ENCODE data around the gene MAT1A.
"Not testable (repeated sequence)": the region's sequence is repeated elsewhere in the genome, so short reads cannot be mapped to it uniquely, and the experiment has no call there.

MAT1A gene

GRCh38 chr10:80264081-80265056, 25.1 kb downstream of the MAT1A start:
- no peak for DNase-seq (ENCODE audit: low read depth in 3 of 3)

- DNase-seq (ENCODE audit: low read depth in 3 of 3) = no peak
Measured at GRCh38 chr10:80261316-80262030, 28.0 kb downstream of the MAT1A start.

- no peak for DNase-seq (ENCODE audit: low read depth in 3 of 3)
Measured at GRCh38 chr10:80260295-80261243, 28.9 kb downstream of the MAT1A start.

GRCh38 chr10:80259405-80259871, 30.0 kb downstream of the MAT1A start:
- DNase-seq (ENCODE audit: low read depth in 3 of 3) = no peak

- DNase-seq (ENCODE audit: low read depth in 3 of 3) = not testable (repeated sequence)
Measured at GRCh38 chr10:80256798-80257197, 32.7 kb downstream of the MAT1A start.

- DNase-seq (ENCODE audit: low read depth in 3 of 3) = not testable (repeated sequence)
Measured at GRCh38 chr10:80254726-80255125, 34.7 kb downstream of the MAT1A start.

- not testable (repeated sequence) for DNase-seq (ENCODE audit: low read depth in 3 of 3)
Measured at GRCh38 chr10:80253963-80254271, 35.5 kb downstream of the MAT1A start.

- DNase-seq (ENCODE audit: low read depth in 3 of 3) = no peak
Measured at GRCh38 chr10:80253266-80253962, 36.0 kb downstream of the MAT1A start.

- no peak for DNase-seq (ENCODE audit: low read depth in 3 of 3)
Measured at GRCh38 chr10:80252296-80252887, 37.1 kb downstream of the MAT1A start.

GRCh38 chr10:80251703-80252280, 37.7 kb downstream of the MAT1A start:
- DNase-seq (ENCODE audit: low read depth in 3 of 3) = not testable (repeated sequence)

GRCh38 chr10:80250399-80250798, 39.1 kb downstream of the MAT1A start:
- not testable (repeated sequence) for DNase-seq (ENCODE audit: low read depth in 3 of 3)

- not testable (repeated sequence) for DNase-seq (ENCODE audit: low read depth in 3 of 3)
Measured at GRCh38 chr10:80249906-80250305, 39.6 kb downstream of the MAT1A start.

- DNase-seq (ENCODE audit: low read depth in 3 of 3) = not testable (repeated sequence)
Measured at GRCh38 chr10:80247611-80248010, 41.8 kb downstream of the MAT1A start.

GRCh38 chr10:80244371-80244770, 45.1 kb downstream of the MAT1A start:
- DNase-seq (ENCODE audit: low read depth in 3 of 3) = not testable (repeated sequence)

GRCh38 chr10:80242341-80242740, 47.1 kb downstream of the MAT1A start:
- DNase-seq (ENCODE audit: low read depth in 3 of 3) = not testable (repeated sequence)

GRCh38 chr10:80236457-80236856, 53.0 kb downstream of the MAT1A start:
- DNase-seq (ENCODE audit: low read depth in 3 of 3) = not testable (repeated sequence)

- not testable (repeated sequence) for DNase-seq (ENCODE audit: low read depth in 3 of 3)
Measured at GRCh38 chr10:80234331-80235235, 54.9 kb downstream of the MAT1A start.

GRCh38 chr10:80233871-80234270, 55.6 kb downstream of the MAT1A start:
- not testable (repeated sequence) for DNase-seq (ENCODE audit: low read depth in 3 of 3)

- DNase-seq (ENCODE audit: low read depth in 3 of 3) = not testable (repeated sequence)
Measured at GRCh38 chr10:80226723-80227122, 62.7 kb downstream of the MAT1A start.
